GM21423 (cell line): ENCODE results near the gene TEF.

Experiments
- ATAC-seq: cut with Tn5 transposase; IDR thresholded peaks from one replicate; pipeline ENCODE4 v1.9.1; 2021; ENCODE audit warnings: mild to moderate bottlenecking, moderate library complexity; ENCODE audit not compliant: unreplicated experiment

The TEF gene

GRCh38 chr22:41447435-41448188 lies 65.9 kb downstream of the TEF start:
- ATAC-seq, result no peak

- ATAC-seq, result peak; percentile 47
Measured at GRCh38 chr22:41448189-41448808, 66.6 kb downstream of the TEF start.
